ENCODE results near the gene NUDT1. TPM values are rescaled to one million over a fixed set of nuclear protein-coding genes. Genes with fewer than 3 reads are reported as not detected.

Gene NUDT1
- total RNA-seq, 1 experiment from 2014 or later = 100 TPM

- TF ChIP-seq STAT6 (CRISPR knock-in tag; conservative IDR thresholded peaks at IDR 0.05; ENCODE audit: low read depth) (no peak; the same call in 1 of the 2 replicates), SP1 (CRISPR knock-in tag; conservative IDR thresholded peaks at IDR 0.05) (peak; percentile 97), PRDM15 (CRISPR knock-in tag; IDR thresholded peaks at IDR 0.05) (no peak; the same call in 1 of the 2 replicates), GRHL2 (CRISPR knock-in tag; IDR thresholded peaks at IDR 0.05; ENCODE audit: insufficient replicate concordance, severe bottlenecking) (no peak), JUN (CRISPR knock-in tag; IDR thresholded peaks at IDR 0.05) (no peak), E2F1 (CRISPR knock-in tag; IDR thresholded peaks at IDR 0.05) (no peak), ELF4 (CRISPR knock-in tag; IDR thresholded peaks at IDR 0.05; ENCODE audit: low read depth) (peak; percentile 83; the same call in 1 of the 2 replicates)
These were observed at the start of gene NUDT1, which contains the start of gene MRM2 (continued) for GRCh38 chr7:2241580-2242540.

GRCh38 chr7:2192831-2193534 lies 49.0 kb upstream of the NUDT1 start:
- ChIA-PET CTCF (no interaction called here), POLR2A (no interaction called here)
- DNase-seq (ENCODE audit: low spot score) (no peak), ATAC-seq (peak; percentile 46)
- no peaks in the 10 kb centered on the region for H3K27me3 Mint-ChIP-seq (ENCODE audit: low read depth)
- no peak overlapping the region for H3K27ac Mint-ChIP-seq
- peaks cover 59% of the 10 kb centered on the region for H3K36me3 Mint-ChIP-seq
- H3K9me3 Mint-ChIP-seq = peaks cover 35% of the 10 kb centered on the region
- no peaks in the 10 kb centered on the region for H3K4me1 Mint-ChIP-seq
- no peak overlapping the region for H3K4me3 Mint-ChIP-seq
- TF ChIP-seq NR2C2 (CRISPR knock-in tag; IDR thresholded peaks at IDR 0.05) = no peak
- TF ChIP-seq AR (CRISPR knock-in tag; IDR thresholded peaks at IDR 0.05) = no peak
- TF ChIP-seq ZNF512 (CRISPR knock-in tag; IDR thresholded peaks at IDR 0.05; ENCODE audit: borderline replicate concordance) = no peak
- no peak for TF ChIP-seq ZNF138 (CRISPR knock-in tag; conservative IDR thresholded peaks at IDR 0.05)
- no peak for TF ChIP-seq FOXJ3 (CRISPR knock-in tag; IDR thresholded peaks at IDR 0.05; ENCODE audit: borderline replicate concordance)
- no peak for TF ChIP-seq ZBTB43 (CRISPR knock-in tag; IDR thresholded peaks at IDR 0.05)
- no peak for TF ChIP-seq PRDM15 (CRISPR knock-in tag; IDR thresholded peaks at IDR 0.05)
